GM12864 (cell line): ENCODE results near the gene OLFML2A.

Source experiments
- DNase-seq: peaks from one replicate; pipeline ENCODE4 v3.0.0-alpha.2; 2011; ENCODE audit warnings: low read depth
- H3K4me3 ChIP-seq: 2 replicates; pipeline ENCODE4 v1.5.1; 2011; ENCODE audit warnings: mild to moderate bottlenecking, low read depth, low read length, control low read depth
- TF ChIP-seq, protein P1 (sequence below): IDR thresholded peaks from 2 replicates; pipeline ENCODE4 v1.5.1; 2011; ENCODE audit warnings: low read depth, mild to moderate bottlenecking, moderate library complexity, low read length, control low read depth, inconsistent platforms; ENCODE audit errors: missing control alignments

The OLFML2A gene

DNA sequence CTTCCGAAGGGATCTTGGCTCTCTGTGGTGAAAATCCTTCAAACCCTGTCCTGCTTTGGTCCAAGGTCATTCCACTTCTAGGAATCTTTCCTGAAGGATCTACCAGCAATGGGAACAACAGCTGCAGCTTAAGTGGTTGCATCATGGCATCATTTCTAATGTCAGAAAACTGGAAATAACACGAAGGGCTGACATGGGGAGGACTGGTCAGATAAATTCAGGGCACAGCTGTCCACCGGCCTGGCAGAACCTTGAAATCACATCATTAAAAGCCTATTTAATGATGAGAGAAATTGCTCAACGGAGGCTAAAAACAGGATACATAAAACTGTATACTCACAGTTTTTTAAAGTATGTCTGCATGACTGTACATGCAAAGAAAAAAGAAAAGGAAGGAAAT, 28.3 kb downstream of the OLFML2A start:
- DNase-seq, result no peak
- TF ChIP-seq, protein P1, sequence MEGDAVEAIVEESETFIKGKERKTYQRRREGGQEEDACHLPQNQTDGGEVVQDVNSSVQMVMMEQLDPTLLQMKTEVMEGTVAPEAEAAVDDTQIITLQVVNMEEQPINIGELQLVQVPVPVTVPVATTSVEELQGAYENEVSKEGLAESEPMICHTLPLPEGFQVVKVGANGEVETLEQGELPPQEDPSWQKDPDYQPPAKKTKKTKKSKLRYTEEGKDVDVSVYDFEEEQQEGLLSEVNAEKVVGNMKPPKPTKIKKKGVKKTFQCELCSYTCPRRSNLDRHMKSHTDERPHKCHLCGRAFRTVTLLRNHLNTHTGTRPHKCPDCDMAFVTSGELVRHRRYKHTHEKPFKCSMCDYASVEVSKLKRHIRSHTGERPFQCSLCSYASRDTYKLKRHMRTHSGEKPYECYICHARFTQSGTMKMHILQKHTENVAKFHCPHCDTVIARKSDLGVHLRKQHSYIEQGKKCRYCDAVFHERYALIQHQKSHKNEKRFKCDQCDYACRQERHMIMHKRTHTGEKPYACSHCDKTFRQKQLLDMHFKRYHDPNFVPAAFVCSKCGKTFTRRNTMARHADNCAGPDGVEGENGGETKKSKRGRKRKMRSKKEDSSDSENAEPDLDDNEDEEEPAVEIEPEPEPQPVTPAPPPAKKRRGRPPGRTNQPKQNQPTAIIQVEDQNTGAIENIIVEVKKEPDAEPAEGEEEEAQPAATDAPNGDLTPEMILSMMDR, result no peak
- H3K4me3 ChIP-seq, result no peak overlapping the region

DNA sequence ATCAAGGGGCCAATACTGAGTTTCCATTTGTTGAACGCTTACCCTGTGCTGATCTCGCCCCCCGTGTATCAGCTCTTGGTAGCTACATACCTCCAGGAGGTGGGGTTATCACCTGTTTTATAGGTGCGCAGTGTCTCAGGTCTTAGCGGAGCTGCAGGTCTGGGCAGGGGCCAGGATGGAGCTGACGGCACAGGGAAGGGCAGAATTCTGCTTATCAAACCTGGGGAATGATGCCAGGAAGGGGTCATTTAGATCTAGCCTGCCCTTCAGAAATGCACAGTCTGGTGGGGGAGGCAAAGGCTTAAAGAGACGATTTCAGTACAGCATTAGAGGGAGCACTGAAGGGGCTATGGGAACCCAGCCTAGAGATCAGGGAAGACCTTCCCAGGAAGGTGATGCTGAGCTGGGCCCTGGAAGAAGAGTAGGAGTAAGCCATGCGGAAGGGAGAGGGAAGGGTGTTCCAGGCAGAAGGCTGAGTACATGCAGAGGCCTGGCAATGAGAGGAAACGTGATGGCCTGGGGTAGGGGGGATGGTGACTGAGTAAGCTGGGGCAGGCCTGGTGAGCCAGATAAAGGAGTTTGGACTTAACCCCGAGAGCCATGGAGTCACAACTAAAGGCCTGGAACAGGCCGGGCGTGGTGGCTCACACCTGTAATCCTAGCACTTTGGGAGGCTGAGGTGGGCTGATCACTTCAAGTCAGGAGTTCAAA, 31.5 kb downstream of the OLFML2A start:
- DNase-seq, result no peak
- H3K4me3 ChIP-seq, result no peak overlapping the region
- TF ChIP-seq, protein P1, result no peak

DNA sequence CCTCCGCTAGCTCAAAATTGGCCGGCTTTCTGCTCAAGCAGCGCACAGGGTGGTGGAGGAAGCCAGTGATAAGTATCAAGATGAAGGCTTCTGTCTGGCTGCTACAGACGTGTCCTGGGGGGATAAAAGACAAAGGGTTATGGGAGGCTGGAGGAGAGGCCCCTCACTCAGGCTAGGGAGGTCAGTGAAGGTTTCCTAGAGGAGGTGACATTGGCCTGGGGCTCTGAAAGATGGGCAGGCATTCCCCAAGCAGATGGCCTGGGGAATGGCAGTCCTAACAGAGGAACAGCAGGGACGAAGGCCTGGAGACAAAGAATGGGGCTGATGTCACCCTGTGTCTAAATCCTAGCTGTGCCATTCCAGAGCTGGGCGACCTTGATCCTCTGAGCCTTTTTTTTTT, 32.3 kb downstream of the OLFML2A start:
- DNase-seq, result no peak
- no peak overlapping the region for H3K4me3 ChIP-seq
- TF ChIP-seq, protein P1, result no peak

DNA sequence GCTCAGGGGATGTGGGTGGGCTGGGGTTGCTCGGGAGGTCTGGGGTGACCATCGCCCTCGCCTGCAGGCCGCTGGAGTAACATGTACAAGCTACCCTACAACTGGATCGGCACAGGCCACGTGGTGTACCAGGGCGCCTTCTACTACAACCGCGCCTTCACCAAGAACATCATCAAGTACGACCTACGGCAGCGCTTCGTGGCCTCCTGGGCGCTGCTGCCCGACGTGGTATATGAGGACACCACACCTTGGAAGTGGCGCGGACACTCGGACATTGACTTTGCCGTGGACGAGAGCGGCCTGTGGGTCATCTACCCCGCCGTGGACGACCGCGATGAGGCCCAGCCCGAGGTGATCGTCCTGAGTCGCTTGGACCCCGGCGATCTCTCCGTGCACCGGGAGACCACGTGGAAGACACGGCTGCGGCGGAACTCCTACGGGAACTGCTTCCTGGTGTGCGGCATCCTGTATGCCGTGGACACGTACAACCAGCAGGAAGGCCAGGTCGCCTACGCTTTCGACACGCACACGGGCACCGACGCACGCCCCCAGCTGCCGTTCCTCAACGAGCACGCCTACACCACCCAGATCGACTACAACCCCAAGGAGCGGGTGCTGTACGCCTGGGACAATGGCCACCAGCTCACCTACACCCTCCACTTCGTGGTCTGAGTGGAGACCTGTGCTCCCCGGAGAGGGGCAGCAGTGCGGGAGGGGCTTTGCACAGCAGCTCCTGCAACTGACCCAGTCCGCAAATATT, 33.0 kb downstream of the OLFML2A start:
- no peak for DNase-seq
- TF ChIP-seq, protein P1, result no peak
- no peak overlapping the region for H3K4me3 ChIP-seq

DNA sequence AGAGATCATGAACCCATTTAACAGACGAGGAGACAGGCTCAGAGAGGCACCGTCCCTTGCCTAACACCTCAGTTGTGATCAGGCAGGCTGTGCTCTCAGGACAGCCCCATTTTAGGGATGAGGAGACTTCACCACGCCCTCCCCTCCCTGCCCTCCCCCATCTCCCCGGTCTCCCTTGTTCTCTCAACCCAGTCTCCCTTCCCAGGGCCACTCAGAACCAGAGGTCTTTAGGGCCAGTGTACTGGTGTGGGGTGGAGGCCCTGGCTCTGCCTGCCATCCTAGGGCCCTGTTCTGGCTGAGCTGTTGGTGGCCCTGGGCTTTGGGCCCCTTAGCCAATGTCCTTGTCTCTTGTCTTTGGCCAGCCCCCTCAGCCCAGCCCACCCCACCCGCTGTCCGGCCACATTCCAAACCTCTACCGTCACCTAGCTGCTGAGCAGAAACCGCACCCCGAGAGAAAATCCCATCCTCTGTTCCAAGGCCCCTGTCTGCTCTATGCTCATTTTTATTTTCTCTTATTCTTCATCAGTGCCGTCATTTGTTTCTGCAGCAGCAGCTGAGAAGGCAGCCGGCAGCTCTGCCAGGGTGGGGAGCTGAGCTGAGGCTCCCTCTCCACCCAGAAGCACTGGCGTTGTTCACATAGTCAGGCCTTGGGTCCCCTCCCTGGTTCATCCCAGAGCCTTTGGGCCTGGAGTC, 33.9 kb downstream of the OLFML2A start:
- DNase-seq, result no peak
- H3K4me3 ChIP-seq, result no peak overlapping the region
- TF ChIP-seq, protein P1, result no peak

DNA sequence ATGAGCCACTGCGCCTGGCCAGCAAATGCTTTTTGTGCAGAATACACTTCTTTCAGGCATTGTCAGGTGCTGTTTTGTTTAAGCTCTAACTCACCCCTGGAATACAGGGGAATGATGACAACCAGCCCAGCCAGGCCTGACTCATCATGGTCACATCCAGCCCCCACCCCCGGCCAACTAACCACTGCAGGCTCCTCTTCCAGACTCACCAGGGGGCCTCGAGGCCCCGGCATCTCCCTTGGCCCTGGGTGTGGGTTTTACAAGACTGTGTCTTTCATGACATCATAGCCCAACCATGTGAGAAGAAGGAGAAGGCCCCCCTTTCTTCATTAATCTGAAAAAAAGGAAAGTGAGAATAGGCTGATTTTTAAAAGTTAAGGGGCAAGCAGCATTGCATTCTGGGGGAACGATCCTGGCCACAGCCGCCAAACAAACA, 35.5 kb downstream of the OLFML2A start:
- no peak for DNase-seq
- H3K4me3 ChIP-seq, result no peak overlapping the region
- TF ChIP-seq, protein P1, result no peak
